ENCODE data around the gene RHBDF2.

The RHBDF2 gene

DNA sequence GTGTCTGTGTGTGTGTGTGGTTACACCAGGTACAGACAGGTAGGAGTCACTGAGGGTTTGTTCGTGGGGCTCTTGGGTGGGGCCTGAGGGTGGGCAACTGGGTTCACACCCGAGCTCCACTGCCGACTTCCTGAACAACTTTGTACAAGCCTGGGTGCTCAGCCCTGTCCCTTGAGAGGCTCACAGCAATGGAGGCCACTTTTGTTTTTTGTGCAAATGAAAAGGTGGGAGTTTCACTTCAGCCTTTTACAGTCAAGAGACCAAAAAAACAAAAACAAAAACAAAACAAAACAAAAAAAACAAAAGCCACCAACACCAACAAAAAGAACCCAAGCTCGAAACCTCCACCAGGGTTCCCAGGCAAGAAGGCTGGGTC lies 2.4 kb downstream of the RHBDF2 start:
- DNase-seq (ENCODE audit: low read depth) = no peak
- in situ Hi-C loops (cut with HindIII; ENCODE audit: low sequenced_read_pairs) = no loop called here
- H3K4me3 ChIP-seq (ENCODE audit: low read depth, low read length) = no peak overlapping the region
- TF ChIP-seq, protein P1, sequence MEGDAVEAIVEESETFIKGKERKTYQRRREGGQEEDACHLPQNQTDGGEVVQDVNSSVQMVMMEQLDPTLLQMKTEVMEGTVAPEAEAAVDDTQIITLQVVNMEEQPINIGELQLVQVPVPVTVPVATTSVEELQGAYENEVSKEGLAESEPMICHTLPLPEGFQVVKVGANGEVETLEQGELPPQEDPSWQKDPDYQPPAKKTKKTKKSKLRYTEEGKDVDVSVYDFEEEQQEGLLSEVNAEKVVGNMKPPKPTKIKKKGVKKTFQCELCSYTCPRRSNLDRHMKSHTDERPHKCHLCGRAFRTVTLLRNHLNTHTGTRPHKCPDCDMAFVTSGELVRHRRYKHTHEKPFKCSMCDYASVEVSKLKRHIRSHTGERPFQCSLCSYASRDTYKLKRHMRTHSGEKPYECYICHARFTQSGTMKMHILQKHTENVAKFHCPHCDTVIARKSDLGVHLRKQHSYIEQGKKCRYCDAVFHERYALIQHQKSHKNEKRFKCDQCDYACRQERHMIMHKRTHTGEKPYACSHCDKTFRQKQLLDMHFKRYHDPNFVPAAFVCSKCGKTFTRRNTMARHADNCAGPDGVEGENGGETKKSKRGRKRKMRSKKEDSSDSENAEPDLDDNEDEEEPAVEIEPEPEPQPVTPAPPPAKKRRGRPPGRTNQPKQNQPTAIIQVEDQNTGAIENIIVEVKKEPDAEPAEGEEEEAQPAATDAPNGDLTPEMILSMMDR (IDR thresholded peaks at IDR 0.05; ENCODE audit: low read depth, low read length, missing control alignments) = no peak

DNA sequence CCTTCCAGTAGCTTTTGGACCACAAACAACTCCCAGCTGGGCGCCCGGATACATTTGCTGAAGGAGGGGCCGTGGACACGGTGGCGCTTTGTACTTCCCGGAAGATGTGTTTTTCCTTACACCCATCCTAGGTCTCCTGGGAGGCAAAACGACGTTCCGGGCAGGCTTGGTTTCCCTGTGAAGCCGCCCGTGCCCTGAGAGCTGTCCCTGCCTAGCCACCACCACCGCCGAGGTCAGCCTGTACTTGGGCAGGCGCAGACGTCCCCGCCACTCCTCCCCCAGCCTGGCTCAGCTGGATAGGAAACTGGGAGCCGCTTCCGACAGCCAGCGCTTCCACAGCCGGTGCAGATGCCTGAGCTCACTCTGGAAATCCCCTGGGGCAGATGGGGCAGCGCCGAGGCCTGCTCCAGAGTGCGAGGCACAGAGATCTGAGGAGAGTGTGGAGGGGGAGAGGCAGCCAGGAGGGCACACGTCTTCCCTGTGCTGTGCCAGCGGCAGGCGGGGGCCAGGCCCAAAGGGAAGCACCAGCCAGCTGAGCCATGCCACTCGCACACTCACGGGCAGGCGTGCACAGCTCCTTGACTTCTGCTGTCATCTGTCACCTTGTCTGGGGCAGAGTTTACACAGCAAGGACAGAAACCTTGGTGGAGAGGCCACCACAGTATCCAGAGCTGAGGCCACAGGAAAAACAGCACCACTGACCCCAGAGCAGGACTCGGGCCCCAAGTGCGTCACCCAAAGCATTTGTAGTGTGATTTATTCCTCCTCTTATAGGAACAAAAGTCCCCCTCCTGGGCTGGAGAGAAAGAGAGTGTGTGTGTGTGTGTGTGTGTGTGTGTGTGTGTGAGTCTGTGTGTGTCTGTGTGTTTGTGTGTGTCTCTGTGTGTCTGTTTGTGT lies 3.0 kb downstream of the RHBDF2 start:
- TF ChIP-seq, protein P1 (IDR thresholded peaks at IDR 0.05; ENCODE audit: low read depth, low read length, missing control alignments) = no peak
- in situ Hi-C loops (cut with HindIII; ENCODE audit: low sequenced_read_pairs) = no loop called here
- H3K4me3 ChIP-seq (ENCODE audit: low read depth, low read length) = no peak overlapping the region
- no peak for DNase-seq (ENCODE audit: low read depth)

DNA sequence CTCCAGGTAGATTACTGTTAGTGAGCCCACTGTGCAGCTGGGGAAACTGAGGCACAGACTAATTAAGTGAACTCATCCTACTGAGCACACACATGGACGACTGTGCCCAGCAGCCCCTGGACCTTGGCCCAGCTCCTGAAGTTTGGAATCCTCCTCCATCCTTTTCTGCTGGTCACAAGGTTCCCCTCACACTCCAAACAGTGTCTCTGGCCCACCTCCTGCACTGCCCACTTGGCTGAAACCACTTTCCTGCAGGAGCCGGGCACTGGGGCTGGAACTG lies 3.6 kb downstream of the RHBDF2 start:
- in situ Hi-C loops (cut with HindIII; ENCODE audit: low sequenced_read_pairs) = no loop called here
- no peak overlapping the region for H3K4me3 ChIP-seq (ENCODE audit: low read depth, low read length)
- TF ChIP-seq, protein P1 (IDR thresholded peaks at IDR 0.05; ENCODE audit: low read depth, low read length, missing control alignments) = no peak
- no peak for DNase-seq (ENCODE audit: low read depth)

DNA sequence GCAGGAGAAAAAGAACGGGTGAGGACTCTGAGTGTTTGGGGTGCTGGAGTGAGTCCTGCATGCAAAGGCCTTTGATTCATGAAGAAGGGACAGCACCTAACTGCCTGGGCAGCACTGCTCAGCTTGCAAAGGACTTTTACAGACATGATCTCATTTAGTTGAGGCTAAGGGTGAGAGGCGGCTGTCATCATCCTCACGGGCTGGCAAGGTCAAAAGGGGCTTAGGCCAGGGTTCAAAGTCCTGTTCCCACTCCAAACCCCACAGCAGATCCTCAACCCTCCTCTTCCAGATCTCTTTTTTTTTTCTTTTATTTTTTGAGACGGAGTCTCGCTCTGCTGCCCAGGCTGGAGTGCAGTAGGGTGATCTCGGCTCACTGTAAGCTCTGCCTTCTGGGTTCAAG lies 4.8 kb downstream of the RHBDF2 start:
- in situ Hi-C loops (cut with HindIII; ENCODE audit: low sequenced_read_pairs) = no loop called here
- TF ChIP-seq, protein P1 (IDR thresholded peaks at IDR 0.05; ENCODE audit: low read depth, low read length, missing control alignments) = no peak
- H3K4me3 ChIP-seq (ENCODE audit: low read depth, low read length) = no peak overlapping the region
- no peak for DNase-seq (ENCODE audit: low read depth)

DNA sequence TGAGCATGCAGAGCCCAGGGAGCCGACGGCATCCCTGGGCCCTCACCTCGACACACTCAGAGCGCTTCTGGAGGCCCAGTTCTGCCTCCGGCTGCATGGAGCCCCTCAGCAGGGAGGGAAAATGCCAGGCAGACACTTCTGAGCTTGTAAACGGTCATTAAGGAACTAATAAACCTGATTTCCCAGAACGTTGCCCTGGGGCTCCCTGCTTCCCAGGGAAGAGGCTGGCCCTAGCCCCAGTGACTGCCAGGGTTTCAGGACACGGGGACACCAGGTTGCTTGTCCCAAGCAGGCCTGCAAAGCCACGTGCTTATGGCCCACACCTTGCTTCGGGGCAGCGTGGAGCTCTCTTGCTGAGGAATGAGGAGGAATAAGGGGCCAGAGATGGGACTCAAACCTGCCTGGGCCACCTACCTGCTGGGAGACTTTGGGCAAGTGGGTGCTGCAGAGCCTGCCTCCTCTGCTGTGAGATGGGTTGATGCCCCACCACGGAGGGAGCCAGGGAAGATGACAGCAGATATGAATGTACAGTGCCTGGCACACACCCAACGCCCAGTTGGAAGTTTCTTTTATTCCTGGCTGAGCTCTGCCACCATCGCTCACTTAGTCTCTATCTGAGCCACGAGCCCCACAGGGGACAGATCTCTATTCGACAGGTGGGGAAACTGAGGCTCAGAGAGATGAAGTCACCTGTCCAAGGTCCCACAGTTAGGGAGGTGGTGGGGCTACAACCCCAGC lies 5.4 kb downstream of the RHBDF2 start:
- H3K4me3 ChIP-seq (ENCODE audit: low read depth, low read length) = no peak overlapping the region
- DNase-seq (ENCODE audit: low read depth) = no peak
- in situ Hi-C loops (cut with HindIII; ENCODE audit: low sequenced_read_pairs) = no loop called here
- TF ChIP-seq, protein P1 (IDR thresholded peaks at IDR 0.05; ENCODE audit: low read depth, low read length, missing control alignments) = no peak

DNA sequence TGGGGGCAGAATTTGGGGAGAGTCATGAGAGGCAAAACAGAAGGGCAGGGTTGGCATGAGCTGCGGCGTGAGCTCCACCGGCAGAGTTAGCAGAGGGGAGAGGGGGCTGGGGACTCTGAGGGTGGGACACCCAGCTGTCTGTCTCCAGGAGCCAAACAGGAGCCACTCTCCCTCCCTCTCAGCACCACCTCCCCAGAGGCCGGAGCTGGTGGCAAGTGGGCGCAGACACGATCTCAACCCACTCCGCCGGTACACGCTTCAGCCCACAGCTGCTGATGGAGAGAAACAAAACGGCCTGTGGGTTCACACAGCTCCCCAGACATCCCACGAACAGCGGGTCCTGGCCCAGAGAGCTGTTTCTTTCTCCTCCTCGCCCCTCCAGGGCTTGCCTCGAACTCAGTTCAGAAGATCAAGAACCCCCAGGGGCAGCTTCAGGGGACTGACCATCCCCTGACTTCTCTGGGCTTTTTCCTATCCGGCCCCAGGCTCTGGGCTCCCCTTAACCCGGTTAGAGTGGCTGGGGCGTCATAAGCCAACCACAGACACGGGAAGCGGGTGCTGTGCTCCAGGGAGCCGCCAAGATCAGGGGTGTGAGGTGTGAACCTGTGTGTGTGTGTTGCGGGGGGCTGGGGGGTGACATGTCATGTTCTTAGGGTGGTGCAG lies 7.6 kb downstream of the RHBDF2 start:
- no peak overlapping the region for H3K4me3 ChIP-seq (ENCODE audit: low read depth, low read length)
- no peak for DNase-seq (ENCODE audit: low read depth)
- TF ChIP-seq, protein P1 (IDR thresholded peaks at IDR 0.05; ENCODE audit: low read depth, low read length, missing control alignments) = no peak
- in situ Hi-C loops (cut with HindIII; ENCODE audit: low sequenced_read_pairs) = no loop called here
